IMR-90 (cell line): Measurements from ENCODE around the gene CHST8.
"Not testable (repeated sequence)": the region's sequence is repeated elsewhere in the genome, so short reads cannot be mapped to it uniquely, and the experiment has no call there.

Experiments used
- POLR2A ChIP-seq: IDR thresholded peaks from 2 replicates; pipeline ENCODE4 v1.6.1; 2012; ENCODE audit warnings: mild to moderate bottlenecking, low read depth, low read length
- TF ChIP-seq, protein P1 (sequence below): conservative IDR thresholded peaks from 2 replicates; pipeline ENCODE4 v1.5.1; 2012; ENCODE audit warnings: mild to moderate bottlenecking, low read depth, low read length, improper control_type of control experiment

DNA sequence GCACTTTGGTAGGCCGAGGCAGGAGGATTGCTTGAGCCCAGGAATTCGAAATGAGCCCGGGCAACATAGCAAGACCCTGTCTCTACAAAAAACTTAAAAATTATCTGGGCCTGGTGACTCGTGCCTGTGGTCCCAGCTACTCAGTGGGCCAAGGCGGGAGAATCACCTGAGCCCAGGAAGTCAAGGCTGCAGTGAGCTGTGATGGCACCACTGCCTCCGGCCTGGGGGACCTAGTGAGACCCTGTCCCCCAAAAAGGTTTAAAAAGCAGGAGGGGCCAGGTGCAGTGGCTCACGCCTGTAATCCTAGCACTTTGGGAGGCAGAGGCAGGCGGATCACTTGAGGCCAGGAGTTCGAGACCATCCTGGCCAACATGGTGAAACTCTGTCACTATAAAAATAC lies 41.6 kb downstream of the CHST8 start:
- not testable (repeated sequence) for TF ChIP-seq POLR2A
- TF ChIP-seq, protein P1, sequence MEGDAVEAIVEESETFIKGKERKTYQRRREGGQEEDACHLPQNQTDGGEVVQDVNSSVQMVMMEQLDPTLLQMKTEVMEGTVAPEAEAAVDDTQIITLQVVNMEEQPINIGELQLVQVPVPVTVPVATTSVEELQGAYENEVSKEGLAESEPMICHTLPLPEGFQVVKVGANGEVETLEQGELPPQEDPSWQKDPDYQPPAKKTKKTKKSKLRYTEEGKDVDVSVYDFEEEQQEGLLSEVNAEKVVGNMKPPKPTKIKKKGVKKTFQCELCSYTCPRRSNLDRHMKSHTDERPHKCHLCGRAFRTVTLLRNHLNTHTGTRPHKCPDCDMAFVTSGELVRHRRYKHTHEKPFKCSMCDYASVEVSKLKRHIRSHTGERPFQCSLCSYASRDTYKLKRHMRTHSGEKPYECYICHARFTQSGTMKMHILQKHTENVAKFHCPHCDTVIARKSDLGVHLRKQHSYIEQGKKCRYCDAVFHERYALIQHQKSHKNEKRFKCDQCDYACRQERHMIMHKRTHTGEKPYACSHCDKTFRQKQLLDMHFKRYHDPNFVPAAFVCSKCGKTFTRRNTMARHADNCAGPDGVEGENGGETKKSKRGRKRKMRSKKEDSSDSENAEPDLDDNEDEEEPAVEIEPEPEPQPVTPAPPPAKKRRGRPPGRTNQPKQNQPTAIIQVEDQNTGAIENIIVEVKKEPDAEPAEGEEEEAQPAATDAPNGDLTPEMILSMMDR, result not testable (repeated sequence)
